Stimulated activated CD4-positive, alpha-beta T cell treated with anti-CD3 and anti-CD28 coated beads, Interleukin-2, amount 100 ng/mL, for 48 hours (primary cell): ENCODE measurements around the gene ELFN1.
"Not testable (repeated sequence)": the region's sequence is repeated elsewhere in the genome, so short reads cannot be mapped to it uniquely, and the experiment has no call there.

ENCODE experiments used
- DNase-seq, 2 donors: peaks; one replicate each; pipeline ENCODE4 v3.0.0-alpha.2; 2020

The ELFN1 gene

DNA sequence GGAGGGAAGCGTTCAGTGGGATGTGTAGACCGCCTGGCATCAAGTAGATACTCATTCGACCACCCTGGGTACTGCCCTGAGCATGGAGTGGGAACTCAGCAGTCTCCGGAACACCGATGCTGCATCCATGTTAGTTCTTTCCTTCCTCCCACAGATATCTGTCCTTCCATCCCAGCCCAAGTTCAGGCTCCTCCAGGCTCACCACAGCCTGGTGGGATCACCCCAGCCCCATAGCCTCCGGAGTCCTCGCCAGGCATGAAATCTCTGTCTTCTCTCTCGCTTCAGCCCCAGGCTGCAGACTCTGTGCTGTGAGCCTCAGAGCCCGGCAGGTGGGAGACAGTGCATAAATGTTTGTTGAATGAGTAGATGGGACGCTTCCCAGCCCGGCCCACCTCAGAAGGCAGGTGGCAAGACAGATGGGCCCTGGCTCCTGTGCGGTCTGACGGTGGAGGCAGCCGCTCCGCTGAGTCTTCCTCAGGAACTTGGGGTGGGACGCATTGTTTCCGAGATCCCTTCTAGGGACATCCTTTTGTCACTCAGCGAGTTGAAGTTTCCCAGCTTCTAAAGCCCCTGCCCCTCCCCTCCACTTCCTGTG is 42.9 kb downstream of the ELFN1 start:
- no peak for DNase-seq

DNA sequence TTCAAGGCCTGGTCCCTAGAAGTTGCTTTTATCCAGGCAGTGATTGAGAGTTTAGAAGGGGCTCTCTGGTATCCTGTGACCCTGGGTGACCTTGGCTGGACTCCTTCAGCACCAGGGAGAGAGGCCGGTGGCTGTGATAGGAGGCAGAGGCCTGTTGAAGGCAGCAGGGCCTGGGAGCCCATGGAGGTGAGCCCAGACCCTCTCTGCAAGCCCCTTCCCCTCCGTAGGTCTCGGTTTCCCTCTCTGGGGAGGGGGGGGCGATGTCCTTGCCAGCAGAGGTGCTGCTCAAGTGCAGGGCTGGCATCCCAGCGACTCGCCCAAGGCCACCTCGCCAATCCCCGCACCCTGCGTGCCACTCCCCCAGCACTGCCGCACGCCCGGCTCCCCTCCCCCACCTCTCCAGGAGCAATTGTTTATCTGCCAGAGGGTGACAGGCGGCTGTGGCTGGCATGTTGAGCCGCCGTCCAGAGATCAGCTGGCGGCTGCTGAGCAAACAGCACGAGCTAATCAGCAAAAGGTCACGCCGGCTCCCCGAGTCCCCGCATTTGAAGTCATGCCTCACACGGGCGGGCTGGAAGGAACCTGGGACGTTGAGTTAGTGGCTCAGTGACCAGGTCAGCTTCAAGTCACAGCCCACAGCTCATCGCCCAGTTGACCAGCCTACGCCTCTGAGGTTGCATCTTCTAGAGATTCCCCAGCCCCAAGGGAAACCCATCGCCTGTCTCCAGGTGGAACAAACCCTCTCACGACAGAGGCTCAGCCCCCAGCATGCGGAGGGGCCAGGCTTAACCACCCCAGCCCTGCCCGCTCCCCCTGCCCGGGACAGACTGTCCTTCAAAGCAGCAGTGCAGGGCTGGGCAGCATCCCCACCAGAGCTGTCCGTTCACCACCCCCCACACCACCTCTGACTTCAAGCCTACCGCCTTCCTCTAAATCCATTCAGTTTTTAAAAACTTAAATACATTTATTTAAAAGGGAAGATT is 43.7 kb downstream of the ELFN1 start:
- no peak for DNase-seq

DNA sequence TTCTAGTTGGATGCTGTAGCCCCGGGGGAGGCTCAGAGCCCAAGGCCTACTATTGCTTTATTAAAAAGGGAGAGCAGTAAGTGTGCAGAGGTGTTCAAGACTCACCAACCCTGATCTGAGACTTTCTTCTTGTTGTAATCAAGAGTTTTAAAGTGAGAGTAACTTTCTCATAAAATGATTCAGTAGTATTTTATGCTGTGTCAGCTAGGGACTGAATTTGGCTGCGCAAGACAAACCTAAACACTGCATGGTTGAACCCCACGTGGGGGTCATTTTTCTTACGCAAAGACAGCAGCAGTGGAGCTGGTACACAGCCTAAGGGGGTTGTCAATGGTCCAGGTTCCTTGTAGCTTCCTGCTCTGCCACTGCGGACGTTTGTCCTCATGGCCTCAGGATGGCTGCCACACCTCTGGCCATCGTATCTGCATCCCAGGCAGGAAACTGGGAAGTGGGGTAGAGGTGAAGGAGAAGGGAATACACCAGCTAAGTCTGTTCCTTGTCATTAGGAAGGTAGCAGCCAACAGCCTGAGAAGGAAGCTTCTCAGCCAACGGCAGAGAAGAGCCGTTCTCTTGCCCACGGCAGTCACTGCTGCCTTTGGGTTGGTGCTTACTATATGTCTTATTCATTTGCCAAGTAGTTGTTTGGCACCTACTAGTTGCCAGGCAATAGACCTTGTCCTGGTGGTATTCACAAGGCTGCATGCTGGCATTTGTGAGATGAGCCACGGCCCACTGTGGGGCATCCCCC is 44.7 kb downstream of the ELFN1 start:
- DNase-seq, result no peak

DNA sequence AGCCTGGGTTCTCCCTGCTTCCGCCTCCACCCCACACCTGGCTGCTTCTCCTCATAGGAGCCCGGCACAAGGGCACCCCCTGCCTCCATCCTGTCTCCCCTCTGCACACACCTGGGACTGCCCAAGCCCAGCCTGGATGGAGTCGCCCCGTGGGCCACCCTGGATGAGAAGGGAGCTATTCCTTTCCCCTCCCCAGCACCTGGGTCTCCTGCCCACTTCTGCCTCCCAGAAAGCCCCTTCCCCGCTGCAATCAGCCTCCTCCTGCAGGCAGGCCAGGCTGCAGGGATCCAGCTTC is 45.2 kb downstream of the ELFN1 start:
- DNase-seq, result no peak

DNA sequence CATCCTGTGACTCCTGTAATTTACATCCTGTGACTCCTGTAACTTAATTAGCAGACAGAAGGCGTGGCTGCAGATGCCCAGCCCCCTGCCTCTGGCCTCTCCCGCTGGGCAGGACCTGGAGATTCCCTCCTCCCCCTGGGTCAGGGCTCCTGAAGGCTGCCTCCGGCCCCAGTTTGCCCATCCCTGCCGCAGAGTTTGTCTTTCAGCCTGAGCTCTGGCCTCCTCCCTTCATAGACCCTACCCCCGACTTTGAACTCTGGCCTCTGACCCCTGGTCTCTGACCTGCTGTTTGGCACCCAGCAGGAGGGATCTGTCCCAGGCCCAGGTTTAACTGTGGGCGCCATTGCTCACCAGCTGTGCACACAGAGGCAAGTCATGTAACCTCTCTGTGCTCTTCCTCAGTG is 45.6 kb downstream of the ELFN1 start:
- DNase-seq, result no peak

DNA sequence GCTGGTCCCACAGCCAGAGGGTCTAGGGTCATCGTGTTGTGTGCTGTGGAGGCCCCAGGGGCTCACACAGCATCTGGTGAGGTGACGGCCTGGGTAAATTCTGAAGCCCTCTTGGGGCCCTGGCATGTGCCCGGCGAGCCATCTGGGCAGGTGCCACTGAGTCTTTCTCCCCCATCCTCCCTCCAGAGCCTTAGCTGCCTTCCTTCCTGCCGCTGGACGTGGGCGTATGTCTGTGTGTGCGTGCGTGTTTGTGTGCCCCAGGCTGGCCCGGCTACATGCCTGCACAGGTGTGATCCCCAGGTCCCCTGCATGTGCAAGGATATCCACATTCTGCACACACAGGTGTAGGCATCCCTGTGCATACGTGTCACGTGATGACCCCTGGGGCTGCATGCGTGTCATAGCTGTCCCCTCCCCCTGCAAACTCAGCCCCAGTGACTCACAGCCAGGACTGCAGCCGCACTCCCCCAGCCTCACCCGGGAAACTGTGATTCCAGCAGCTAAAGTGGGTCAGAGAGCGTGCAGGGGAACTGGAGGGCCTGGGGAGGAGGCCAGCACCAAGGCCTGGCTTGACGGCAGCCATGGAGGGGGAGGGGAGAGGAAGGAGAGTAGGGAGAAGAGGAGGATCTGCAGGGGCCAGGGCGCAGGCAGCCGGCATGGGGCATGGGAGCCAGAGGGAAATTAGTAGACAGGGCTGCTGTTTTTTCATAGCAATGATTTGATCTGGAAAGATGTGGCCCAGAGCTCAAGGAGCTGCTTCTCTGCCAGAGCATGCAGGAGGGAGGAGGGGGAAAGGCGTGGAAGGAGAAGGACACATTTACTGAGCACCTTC is 46.4 kb downstream of the ELFN1 start:
- DNase-seq, result no peak

DNA sequence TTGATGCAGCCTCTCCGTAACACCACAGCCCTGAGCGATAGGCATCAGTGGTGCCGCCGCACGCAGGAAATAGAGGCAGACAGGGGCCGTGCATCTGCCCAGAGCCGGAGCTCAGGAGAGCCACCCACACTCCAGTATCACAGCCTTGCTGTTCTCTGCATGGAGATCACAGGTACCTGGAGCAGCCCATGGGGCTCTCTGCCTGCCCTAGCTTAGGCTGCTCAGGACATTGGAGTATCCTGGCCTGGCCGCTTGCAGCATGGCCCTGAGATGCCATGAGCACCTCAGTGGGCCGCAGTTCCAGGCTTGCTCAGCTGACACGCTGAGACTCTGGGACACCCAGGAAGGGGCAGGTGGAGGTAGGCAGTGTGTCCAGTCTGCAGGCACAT is 47.0 kb downstream of the ELFN1 start:
- DNase-seq, result no peak

DNA sequence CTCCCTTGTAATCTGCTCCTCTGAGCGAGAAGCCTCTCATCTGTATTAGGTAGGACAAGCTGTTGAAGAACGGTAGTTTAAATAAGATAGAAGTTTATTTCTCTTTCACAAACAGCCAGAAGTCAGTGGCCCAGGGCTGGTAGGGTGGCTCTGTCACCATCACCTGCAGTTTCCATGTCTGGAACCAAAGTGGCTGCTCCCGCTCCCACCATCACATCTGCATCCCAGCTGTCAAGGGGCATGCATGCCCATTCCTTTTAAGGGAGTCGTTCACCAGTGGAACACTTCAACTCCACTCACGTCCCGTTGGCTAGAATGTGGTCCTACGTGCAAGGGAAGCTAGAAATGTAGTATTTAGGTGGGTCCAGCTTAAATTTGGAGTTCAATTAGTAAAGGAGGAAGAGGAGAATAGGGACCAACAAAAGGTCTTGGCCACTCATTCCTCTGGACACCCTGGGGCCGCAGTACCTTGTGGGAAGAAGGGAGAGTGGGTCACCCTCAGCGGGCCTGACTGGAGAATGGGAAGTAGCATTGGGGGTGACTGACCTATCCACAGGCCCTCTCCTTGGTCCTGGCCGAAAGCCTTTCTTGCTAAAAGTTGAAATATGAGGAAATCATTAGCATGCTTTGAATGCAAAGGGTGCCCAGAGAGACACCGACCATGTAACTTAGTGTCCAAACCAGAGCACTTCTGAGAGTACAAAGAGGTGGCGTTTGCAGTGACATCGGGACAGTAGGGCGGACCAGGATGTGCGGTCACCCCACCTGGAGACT is 48.0 kb downstream of the ELFN1 start:
- no peak for DNase-seq

DNA sequence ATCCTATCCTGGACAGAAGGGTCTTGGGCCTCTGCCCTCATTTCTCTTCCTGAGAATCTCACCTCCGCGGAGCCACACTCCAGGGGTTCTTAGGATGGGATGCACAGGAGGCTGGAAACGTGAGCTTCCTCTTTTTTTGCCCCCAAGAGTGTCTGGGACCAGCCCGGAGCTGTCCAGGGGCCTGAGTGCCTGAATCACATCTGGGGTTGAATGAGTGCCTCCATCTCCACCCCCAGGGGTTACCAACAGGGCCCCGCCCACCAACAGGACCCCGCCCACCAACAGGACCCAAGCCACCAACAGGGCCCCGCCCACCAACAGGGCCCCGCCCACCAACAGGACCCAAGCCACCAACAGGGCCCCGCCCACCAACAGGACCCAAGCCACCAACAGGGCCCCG is 48.8 kb downstream of the ELFN1 start:
- DNase-seq, result not testable (repeated sequence)

DNA sequence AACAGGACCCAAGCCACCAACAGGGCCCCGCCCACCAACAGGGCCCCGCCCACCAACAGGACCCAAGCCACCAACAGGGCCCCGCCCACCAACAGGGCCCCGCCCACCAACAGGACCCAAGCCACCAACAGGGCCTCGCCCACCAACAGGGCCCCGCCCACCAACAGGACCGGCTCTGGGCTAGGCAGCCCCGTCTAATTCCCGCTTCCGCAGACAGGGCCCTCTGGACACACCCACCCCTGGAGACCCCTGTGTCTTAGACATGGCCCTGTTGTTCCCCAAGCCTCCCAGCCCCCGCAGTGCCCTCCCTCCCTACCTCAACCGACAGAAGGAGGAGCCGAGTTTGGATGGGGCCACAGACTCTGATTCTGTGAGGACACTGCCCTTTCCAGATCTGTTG is 49.2 kb downstream of the ELFN1 start:
- not testable (repeated sequence) for DNase-seq

DNA sequence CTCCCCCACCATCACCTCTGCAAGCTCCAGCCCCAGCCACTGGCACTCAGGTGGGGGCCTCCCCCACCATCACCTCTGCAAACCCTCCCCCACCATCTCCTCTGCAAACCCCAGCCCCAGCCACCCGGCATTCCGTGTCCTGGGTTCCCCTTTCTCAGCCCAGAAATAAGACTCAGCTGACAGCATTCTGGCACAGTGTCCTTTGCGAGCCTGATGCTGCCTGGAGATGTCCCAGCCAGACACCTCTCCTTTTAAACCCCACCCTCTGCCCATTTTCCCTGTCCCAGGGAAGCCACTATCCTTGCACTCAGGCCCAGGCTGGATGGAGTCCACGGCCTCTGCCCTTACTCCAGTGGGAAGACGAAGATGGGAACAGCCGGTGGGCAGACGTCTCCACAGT is 49.8 kb downstream of the ELFN1 start:
- DNase-seq, result no peak

DNA sequence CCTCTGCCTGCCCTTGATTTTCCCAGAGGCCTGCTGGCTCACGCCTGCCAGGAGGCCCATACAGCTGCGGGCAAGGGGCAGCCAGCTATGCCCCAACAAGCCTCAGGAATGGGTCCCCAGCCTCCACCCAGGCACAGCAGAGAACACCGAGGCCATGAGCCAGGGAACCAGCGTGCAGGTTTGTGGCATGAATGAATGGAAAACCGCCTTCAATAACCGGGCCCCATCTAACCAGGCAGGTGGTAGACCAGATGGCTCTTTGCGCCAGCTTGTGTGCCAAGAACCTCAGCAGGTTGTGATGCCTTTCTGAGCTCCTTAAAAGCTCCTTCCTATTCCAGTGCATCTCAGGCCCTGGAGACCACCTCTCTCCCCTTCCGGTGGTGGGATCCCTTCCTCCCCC is 50.2 kb downstream of the ELFN1 start:
- no peak for DNase-seq

DNA sequence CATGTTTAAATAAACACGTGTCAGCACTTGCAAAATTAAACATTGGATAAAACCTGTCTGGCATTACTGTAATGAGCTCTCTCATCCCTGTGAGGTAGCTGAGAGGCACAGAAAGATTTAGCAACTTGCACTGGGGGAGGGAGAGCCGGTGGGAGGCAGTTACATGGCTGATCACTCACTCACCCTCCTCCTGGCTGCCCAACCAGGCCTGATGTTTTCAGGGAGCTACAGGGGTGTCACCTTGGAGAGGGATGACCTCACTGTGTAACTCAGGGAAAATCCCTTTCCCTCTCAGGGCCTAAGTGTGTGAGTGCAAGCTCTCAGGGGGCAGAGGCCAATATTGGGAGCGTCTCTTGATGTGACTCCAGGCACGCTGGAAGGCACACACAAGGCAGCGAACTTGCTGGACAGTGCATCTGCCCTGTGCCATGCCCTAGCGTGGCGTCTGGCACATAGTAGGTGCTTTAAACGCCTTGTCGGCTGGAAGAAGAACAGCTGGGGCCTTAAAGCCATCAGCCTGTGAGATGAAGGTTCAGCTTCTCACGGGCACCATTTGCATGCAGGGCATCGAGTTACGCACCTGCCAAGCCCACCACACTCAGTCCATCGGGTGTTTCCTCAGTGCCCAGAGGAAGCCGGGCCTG is 51.1 kb downstream of the ELFN1 start:
- DNase-seq, result no peak

DNA sequence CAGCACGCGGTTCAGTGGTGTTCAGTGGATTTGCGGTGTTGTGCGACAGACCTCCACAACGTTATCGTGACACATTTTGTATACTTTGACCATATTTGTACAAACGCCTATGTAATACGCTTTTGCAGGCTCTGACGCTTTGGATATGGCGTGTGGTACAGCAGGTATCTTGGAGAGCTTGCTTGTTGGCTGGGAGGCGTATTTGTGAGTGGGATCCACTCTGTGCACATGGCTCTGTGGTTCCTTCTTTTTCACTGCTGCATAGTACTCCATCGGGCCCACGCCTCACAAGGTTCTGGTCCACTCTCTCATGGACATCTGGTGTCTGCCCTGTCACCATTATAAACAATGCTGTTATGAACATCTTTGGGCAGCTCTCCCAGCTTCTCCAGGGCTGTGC is 53.2 kb downstream of the ELFN1 start:
- no peak for DNase-seq

DNA sequence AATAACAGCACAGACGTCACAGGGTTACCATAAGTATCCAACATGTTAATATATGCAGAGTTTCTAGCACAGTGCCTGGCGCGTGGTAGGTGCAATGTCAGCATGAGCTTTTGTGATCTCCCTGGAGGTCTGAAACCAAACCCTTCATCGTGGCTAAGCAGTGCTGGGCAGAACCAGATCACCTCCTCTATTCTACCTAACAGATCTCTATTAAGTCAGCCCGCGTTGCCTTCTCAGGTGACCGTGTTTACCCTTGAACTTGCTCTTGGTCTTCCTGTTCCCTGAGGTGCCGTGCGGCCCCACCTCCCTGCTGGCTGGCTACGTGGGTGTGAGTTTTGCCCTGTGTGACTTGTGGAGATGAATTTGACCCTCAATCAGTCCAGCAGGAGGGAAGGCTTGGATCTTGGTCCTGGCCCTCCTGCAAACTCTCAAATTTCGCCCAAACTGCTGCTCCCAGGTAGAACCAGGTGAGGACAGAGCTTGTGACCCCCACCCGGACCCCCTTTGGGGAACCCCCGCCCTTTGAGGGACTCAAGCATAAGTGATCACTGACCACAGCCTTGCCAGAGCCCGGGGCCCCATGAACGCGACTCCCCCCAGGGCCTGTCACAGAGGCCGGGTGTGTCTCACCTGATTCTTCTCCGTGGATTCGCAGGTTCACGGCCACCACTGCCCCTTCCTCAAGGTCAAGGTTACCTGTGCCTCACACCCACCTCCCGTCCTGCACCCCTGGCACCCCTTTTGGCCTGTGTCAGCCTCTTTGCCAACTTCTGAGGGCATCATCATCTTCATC is 54.2 kb downstream of the ELFN1 start:
- DNase-seq, result no peak

DNA sequence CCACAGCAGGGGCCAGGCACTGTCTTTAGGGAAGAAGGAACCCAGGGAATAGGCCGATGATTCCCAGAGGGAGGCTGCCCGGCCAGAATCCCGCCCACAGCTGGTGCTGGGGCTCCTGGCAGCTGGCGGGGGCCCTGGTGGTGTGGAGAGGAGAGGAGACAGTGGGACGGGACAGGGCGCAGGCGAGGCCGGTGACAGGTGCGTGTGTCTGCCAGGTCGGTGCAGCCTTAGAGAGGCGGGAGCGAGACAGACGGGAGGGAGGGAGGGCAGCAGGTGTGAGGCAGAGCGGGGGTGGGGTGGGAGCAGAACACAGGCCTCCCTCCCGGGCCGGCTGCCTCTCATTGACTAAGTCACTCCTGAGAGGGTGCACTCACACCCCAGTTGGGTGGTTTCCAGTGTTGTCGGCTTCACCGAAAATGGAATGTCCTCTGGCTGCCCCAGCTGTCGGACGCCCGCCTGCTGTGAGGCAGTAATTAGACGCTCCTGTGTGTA is 55.2 kb downstream of the ELFN1 start:
- DNase-seq, result no peak

DNA sequence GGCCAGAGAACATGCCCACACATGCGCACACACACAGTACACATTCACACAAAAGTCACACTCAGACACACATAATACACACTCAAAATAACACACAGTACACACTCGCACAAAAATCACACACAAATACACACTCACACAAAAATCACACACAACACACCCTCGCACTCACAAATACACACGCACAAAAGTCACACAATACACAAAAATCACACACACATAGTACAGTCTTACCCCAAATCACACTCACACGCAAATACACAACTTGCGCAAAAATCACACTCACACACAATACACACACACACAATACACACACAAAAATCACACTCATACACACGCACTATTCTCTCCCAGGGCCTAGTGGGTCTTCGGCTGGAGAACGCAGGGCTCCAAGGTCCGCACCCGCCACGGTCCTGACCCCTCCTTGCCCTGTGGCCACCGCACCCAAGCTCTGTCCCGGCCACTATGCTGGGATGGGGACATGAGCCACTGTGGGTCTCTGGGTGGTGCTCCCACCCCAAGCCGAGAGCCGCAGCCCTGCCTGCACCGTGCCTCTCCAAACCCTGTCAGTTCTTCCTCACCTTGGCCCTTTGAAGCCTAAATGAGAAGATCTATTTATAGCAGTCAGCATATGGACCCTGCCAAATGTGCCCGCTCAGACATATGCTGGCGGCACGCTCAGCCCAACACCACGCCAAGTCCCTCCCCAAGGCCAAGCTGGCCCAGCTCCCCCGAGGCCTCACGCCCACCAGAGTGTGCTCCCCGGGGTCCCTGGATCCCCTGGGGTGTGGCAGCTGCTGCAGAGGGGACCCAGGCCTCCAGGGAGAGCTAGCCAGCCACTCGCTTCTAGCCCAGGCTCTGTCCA is 55.9 kb downstream of the ELFN1 start:
- DNase-seq, result no peak

DNA sequence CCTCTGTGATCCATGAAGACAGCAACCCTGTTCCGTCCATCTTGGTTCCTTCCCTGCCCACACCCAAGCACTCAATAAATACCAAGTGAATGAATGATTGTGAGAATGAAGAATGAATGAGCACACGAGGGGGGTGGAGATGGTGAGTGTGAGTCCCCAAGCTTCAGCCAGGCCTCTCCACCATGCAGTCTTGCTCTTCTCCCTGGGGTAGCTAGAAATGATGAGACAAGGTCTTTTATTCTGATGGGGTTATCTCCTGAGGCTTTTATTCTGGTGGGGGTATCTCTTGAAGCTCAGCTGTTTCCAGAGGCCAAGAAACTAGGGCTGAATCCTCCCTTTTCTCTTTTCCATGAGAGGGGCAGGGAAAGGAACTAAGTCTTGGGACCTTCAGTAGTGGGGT is 57.0 kb downstream of the ELFN1 start:
- no peak for DNase-seq

DNA sequence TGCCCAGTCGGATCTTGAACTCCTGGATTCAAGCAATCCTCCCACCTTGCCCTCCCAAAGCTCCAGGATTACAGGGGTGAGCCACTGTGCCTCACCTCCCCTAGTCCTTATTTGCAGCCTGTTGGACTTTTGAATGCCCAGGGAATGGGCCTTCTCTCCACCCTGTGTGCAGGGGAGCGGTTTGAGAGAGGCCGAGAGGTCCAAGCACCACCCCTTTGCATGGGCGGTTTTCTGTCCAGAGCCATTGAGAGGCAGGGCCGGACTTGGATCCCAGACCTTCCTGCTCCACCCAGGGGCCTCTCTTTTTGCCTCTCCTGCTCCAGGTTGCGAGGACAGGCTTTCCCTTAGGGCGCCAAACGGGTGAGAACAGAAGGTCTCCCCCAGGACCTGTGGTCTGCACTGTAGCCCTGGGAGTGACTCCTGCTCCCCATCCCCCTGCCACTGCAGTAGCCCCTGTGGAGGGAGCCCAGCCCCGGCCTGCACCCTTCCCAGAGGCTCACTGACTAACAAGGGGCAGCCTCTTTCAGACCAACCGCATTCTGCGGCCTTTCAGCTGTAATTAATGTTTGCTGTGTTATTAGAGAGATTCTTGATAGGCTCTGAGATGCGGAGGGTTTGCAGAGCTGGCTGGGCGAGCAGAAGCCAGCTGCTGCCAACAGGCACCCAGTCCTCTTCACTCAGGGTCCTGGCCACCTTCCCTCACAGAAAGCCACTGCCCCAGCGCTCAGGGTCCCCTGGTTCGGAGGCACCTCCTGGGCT is 57.9 kb downstream of the ELFN1 start:
- DNase-seq, result no peak
